Measurements from ENCODE around the gene RFNG.

RFNG gene

GRCh38 chr17:81998691-81999438 lies 52.7 kb downstream of the RFNG start:
- DNase-seq: no peak

- DNase-seq: no peak
Observed at GRCh38 chr17:81998212-81998611, 53.4 kb downstream of the RFNG start.
